Thoracic aorta (tissue), 2 donors: ENCODE measurements around the gene CCP110. TPM values are rescaled to one million over a fixed set of nuclear protein-coding genes. Genes with fewer than 3 reads are reported as not detected.
A peak's percentile ranks its signal among the peaks of the same experiment; 100 is the strongest.

Experiments
- ATAC-seq: fragments of 150-250 bp; one replicate; pipeline ENCODE4 v1.8.0; 2017; ENCODE audit warnings: low read depth; ENCODE audit not compliant: insufficient number of reproducible peaks, low FRiP score
- DNase-seq: peaks from one replicate; pipeline ENCODE4 v3.0.0-alpha.2; 2020; ENCODE audit warnings: low spot score
- H3K27ac ChIP-seq, 2 donors: fragments of 200-600 bp; sonication (generic); 1 replicate in 1 of 2; 2 replicates in 1 of 2; pipeline ENCODE4 v1.5.1; 2016; ENCODE audit warnings: mild to moderate bottlenecking in 2 of 2, moderate library complexity in 2 of 2
- H3K27me3 ChIP-seq: fragments of 200-600 bp; sonication (generic); replicated peaks from 2 replicates; pipeline ENCODE4 v1.6.0; 2016; ENCODE audit warnings: mild to moderate bottlenecking; ENCODE audit not compliant: insufficient read depth
- H3K36me3 ChIP-seq: fragments of 200-600 bp; sonication (generic); one replicate; pipeline ENCODE4 v1.5.1; 2016
- H3K4me1 ChIP-seq, 2 donors: fragments of 200-600 bp; sonication (generic); 1 replicate in 1 of 2; 2 replicates in 1 of 2; pipeline versions ENCODE4 v1.5.1 to v1.6.0; 2016; ENCODE audit warnings: low read depth in 2 of 2, mild to moderate bottlenecking in 1 of 2; ENCODE audit not compliant: control insufficient read depth in 1 of 2
- H3K4me3 ChIP-seq: fragments of 200-600 bp; sonication (generic); 2 replicates; pipeline ENCODE4 v1.5.1; 2016; ENCODE audit warnings: mild to moderate bottlenecking
- H3K9me3 ChIP-seq: fragments of 200-600 bp; sonication (generic); 2 replicates; pipeline ENCODE4 v1.5.1; 2016
- CTCF ChIP-seq: fragments of 200-600 bp; sonication (generic); IDR thresholded peaks from one replicate; pipeline ENCODE4 v1.5.1; 2019; ENCODE audit warnings: antibody characterized with exemption
- total RNA-seq, 2 donors: library from RNA; depleted of rRNA; stranded (reverse); fragments of >200 nt; gene quantifications; one replicate each; pipeline versions ENCODE4 v1.1.0 to v1.2.3, GENCODE V29; 2016

CCP110 gene
- total RNA-seq, 2 donors from 2014 or later: 20.4 to 30.7 TPM

DNA sequence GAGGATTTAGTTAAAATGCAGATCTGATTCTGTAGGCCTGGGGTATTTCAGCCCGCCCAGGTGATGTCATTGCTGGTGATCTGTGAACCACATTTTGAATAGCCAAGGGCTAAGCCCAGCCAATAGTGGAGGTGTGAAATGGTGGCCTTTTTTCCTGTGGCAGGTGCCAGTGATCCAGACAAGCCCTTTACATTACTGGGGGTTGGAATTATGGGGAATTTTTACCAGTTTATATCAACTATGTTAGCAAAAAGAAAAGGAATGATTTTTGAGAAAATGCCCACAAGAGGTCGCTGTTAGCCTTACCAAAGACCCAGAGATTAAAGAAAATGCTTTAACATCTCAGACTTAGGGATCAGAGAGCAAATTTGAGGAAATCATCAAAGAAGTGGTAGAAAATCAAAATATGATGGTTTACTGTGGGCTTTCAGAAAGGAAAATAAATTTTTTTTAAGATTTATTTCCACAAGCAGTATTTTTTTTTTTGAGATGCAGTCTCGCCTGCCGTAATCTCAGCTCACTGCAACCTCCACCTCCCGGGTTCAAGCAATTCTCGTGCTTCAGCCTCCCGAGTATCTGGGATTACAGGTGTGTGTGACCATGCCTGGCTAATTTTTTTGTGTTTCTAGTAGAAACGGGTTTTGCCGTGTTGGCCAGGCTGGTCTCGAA lies 35.6 kb downstream of the CCP110 start:
- ATAC-seq (no peak), DNase-seq (no peak)
- Histone ChIP-seq H3K27ac (no peak overlapping the region), H3K4me1 (peaks cover 7 to 12% of the 10 kb centered on the region in 2 donors), H3K9me3 (no peaks in the 10 kb centered on the region), H3K27me3 (no peaks in the 10 kb centered on the region), H3K36me3 (no peaks in the 10 kb centered on the region), H3K4me3 (no peak overlapping the region)
- TF ChIP-seq CTCF: peak; percentile 59

DNA sequence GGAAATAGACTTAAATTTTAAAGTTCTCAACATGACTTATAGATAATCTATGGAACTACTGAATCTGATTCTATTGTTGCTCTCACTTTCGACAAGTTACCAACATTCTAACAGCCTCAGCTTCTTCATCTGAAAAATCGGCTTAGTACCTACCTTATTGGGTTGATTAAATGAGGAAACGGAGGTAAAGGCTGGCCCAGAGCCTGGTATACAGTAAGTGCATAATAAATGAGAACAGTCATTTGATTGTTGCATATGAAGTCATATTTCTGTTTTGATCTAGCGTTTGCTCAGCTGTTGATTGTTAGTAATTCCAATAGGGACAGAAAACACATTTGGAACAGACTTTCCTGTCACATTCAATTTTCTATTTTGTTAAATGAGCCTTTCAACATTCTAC lies 36.3 kb downstream of the CCP110 start:
- no peak for TF ChIP-seq CTCF
- no peak for ATAC-seq

GRCh38 chr16:19563377-19563776 lies 39.6 kb downstream of the CCP110 start:
- Histone ChIP-seq H3K4me3 (no peak overlapping the region), H3K4me1 (no peaks in the 10 kb centered on the region), H3K27ac (no peak overlapping the region), H3K27me3 (no peaks in the 10 kb centered on the region), H3K9me3 (no peaks in the 10 kb centered on the region), H3K36me3 (peaks cover 12% of the 10 kb centered on the region)
- ATAC-seq: no peak
- no peak for DNase-seq
- TF ChIP-seq CTCF: no peak

More for the DNA sequence above, 36.3 kb downstream of the CCP110 start:
- Histone ChIP-seq H3K4me3 (no peak overlapping the region), H3K9me3 (no peaks in the 10 kb centered on the region), H3K36me3 (no peaks in the 10 kb centered on the region), H3K27ac (no peak overlapping the region), H3K4me1 (peaks cover 4 to 12% of the 10 kb centered on the region in 2 donors), H3K27me3 (no peaks in the 10 kb centered on the region)
- no peak for DNase-seq

- Histone ChIP-seq H3K36me3 (peaks cover 14% of the 10 kb centered on the region), H3K27me3 (no peaks in the 10 kb centered on the region), H3K4me3 (no peak overlapping the region), H3K9me3 (no peaks in the 10 kb centered on the region), H3K4me1 (no peaks in the 10 kb centered on the region), H3K27ac (no peak overlapping the region)
- no peak for TF ChIP-seq CTCF
- DNase-seq: no peak
- ATAC-seq: no peak
Observed at GRCh38 chr16:19566362-19566761, 42.6 kb downstream of the CCP110 start.

DNA sequence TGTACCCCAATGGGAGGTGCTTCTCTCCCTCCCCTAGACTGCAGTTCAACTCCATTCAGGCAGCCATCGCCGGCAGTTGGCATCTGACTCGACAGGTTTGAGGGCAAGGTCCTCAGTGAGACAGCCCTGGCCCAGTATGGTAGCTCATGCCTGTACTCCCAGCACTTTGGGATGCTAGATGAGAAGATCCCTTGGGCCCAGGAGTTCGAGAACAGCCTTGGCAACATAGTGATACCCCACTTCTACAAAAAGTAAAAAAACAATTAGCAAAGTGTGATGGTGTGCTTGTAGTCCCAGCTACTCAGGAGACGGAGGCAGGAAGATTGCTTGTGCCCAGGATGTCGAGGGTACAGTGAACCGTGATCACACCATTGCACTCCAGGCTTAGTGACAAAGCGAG lies 43.8 kb downstream of the CCP110 start:
- no peak for DNase-seq
- H3K36me3 ChIP-seq: peaks cover 14% of the 10 kb centered on the region
- no peak for ATAC-seq
- H3K27me3 ChIP-seq: no peaks in the 10 kb centered on the region
- no peaks in the 10 kb centered on the region for H3K4me1 ChIP-seq
- no peak for TF ChIP-seq CTCF
- no peak overlapping the region for H3K4me3 ChIP-seq
- no peaks in the 10 kb centered on the region for H3K9me3 ChIP-seq
- no peak overlapping the region for H3K27ac ChIP-seq
